GM21528 (cell line): ENCODE measurements around the gene PROSER2.

ENCODE experiments used
- ATAC-seq: cut with Tn5 transposase; IDR thresholded peaks from one replicate; pipeline ENCODE4 v1.9.1; 2021; ENCODE audit warnings: mild to moderate bottlenecking, moderate library complexity; ENCODE audit not compliant: unreplicated experiment, low FRiP score

The PROSER2 gene, protein sequence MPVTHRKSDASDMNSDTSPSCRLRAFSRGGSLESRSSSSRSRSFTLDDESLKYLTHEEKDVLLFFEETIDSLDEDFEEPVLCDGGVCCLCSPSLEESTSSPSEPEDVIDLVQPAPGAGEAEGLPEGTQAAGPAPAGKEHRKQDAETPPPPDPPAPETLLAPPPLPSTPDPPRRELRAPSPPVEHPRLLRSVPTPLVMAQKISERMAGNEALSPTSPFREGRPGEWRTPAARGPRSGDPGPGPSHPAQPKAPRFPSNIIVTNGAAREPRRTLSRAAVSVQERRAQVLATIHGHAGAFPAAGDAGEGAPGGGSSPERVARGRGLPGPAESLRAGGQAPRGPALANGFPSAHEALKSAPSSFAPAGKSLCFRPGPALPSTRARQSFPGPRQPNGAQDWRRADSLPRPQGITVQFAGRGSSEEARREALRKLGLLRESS

DNA sequence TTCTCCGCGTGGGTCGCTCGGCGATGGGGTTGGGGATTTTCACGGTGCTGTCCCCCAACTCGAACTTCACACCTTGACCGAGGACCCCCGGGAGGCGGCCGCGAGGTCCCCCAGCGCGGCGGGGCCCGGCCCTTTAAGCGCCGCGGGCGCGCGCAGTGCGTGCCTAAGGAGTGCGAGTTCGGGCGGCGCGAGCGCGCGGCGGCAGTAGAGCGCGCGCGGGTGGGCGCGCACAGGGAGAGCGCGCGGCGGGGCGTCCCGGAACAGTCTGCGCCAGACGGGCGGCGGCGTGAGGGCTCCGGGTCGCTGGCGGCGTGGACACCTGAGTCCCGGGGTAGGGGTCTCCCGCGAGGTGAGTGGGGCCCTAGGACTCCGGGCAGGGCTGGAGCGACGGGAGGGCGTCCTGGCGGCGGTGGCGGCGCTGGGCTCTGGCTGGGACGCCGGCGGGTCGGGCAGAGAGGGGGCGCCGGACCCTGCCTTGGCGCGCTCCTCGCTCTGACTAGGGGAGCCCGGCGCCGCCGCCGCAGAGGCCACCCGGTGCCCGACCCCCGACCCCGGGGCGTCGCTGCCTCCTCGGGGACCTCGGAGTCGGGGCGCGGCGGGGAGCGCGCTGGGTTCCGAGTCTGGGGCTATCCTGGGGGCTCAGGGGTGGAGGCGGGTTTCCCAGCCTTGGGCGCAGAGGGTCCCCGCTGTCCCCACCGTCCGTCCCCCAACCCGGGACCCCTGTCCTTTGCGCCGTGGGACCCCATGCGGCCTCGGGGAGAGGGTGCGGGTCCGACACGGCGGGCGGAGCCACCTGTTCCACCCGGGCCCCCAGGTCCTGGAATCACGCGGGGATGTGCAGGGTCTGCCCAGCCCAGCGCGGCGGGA, at the start of gene PROSER2:
TSS of gene PROSER2 (plus strand) at position 235 of the 867 bp plus-strand sequence. CDS start 28,722 bp downstream, outside the sequence.
- ATAC-seq: peak; percentile 47

DNA sequence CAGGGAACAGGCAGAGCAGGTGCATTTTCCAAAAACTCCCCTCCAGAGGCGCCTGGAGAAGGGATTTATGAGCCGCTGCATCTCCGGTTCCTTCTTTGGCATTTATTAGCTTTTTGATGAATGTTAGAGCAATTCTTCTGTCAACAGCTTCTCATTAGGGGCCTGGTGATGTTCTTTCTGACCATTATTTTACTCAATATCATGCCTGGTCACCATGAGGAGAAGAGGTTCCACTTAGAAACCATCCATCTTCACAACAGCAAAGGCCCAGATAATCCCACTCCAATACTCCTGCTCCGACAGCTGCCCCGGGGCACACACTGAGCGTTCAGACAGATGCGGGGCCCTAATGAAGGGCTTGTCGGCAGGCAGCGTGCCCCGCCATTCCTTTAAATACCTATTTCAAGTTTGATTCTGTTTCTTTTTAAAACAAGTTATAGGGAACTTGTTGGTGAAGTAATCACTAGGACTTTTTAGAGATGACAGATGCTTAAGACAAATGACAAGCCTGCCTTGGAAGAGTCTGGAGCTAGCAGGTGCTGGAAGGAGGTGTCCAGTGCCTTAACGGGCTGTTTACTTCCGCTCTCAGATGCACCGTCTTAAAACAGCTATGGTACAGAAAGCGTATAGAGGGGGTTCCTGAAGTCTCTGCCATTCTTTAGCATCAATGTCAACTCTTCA, 49.3 kb upstream of the PROSER2 start:
- no peak for ATAC-seq

DNA sequence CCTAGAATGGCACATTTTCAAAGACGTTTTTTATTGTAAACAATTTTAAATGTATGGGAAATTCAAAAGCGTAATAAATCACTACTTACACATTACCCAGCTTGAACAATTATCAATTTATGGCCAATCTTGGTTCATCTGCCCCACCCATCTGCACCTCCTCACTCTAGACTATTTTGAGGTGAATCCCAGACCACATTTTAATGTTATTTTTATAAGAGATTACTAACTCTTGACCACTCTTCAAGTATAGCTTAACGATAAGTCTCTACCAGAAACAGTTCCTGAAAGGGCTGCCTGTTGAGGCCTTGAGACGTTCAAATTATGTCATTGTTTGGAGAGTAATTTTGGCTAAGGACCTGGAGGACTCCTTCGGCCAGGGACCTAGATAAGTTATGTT, 47.7 kb upstream of the PROSER2 start:
- no peak for ATAC-seq

DNA sequence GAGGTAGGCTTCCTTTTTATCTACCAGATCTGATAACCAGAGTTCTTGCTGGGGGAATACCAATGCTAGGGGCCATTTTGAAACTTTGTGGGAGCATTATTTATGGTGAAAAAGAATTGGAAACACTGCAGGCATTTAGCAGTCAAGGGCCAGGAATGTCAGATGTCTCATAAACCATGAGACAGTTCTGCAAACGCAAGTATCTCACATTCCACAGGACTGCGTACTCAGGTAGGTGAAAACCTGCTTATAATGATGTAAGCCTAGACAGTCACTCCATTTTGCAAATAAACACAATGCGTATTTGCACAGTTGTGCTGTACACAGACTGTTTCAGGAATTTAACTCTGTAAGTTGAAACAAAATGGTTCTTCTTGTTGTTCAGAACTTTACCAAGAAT, 47.1 kb upstream of the PROSER2 start:
- no peak for ATAC-seq

DNA sequence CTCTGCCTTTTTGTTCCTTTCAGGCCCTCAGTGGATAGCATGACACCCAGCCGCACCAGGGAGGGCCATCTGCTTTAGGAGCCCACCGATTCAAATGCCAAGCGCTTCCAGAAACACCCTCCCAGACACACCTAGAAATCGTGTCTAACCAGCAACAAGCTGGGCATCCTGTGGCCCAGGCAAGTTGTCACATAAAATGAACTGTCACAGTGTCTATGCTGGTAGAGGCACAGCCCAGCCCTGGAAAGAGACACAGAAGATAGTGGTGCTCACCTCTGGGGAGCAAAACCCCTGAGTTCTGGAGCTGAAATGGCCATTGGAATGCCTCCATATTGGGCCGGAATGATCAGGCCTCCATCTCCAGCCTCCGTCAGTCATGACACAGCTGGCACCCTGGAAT, 42.0 kb upstream of the PROSER2 start:
- ATAC-seq: no peak

DNA sequence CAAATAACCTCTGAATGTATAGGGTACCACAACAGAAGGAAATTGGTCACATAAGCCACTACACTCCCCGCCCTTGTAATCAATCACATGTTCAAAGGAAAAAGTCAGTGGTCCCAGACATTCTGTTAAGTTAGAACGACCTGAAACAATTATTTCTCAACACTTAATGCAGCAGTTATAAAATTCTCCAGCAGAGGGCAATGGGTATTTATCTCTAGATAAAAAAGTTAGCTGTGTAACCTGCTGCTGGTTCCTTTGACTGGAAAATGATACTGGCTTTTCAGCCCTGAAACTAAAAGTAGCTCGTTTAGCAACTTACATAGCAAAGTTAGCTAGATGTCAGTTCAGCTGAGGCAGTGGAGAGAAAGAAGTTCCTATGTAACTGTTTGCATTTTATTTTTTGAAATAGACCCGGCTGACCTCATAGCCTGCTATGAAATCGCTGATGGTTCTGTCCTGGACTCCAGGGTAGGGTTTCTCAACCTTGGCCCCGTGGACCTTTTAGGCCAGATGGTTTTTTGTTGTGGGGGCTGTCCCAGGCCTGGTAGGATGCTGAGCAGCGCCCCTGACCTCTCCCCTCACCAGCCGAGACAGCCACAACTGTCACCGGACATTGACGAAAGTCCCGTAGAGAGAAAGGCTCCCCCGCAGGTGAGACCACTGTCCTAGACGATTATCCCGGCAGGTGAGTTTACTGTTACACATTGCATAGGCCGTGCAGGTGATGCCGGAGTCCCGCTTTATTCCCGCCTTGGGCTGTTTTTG, 40.2 kb upstream of the PROSER2 start:
- ATAC-seq: no peak

DNA sequence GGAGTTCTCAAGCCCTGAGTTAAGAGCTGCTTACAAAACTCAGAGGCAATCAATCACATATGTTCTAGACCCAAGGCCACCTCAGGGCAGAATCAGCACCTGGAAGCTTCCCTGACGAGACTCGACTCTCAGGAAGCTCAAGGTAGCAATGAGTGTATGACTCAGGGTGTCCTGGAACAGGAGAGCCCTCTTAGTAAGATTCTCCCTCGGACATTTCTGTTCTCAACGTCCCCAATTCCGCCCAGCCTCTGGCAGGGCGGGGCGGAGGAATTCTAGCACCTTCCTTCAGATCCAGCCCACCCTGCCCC, 39.6 kb upstream of the PROSER2 start:
- no peak for ATAC-seq

DNA sequence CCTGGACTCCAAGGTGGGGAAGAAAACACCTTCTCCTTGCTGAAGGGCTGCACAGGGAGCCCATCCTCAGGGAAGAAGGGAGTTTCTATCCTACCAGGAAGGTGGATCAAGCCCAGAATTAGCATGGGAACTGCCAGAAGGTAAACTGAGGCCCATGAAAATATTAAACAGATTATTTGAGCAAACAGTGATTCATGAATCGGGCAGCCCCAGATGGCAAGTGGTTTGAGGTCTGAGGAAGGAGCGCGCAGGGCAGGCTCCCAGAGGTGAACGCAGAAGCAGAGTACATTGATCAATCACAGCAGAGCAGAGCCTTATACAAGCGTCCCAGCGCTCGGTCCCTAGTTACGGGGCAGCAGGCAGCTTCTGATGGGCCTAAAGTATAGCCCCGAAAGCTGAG, 35.8 kb upstream of the PROSER2 start:
- ATAC-seq: no peak

DNA sequence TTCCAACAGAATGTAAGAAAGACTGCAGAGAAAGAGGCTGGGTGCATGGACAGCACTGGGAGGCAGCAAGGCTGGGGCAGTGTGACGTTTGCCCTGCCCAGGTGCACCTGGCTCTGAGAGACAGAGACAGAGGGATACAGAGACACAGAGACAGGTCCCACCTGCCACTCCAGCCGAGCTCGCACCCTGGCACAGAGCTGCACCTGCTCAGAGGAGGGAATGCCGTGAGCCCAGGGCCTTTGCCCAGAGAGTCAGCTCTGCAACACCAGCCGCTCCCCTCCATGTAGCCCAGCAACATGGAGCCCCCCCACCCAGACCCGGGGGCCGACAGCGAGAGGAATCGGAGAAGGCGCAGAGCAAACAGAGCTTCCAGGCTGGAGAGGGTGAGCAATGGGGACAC, 35.3 kb upstream of the PROSER2 start:
- ATAC-seq: no peak

DNA sequence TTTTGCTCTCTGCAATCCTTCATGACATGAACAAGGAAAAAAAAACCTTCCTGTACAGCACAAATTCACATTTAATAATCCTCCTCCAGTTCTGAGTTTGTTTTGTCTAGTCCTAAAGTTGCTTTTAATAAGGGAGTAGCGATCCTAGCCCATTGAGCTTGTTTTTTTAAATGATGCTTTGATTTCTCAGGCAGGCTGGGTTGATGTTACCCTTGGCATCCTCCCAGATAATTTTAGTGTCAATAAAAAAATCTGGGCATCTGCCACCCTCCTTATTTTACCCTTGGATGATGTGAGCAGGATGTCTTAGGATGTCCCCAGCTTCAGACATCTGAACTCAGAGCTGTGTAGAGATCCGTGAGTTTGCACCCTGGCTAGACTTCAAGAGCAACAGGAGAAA, 33.9 kb upstream of the PROSER2 start:
- ATAC-seq: no peak

DNA sequence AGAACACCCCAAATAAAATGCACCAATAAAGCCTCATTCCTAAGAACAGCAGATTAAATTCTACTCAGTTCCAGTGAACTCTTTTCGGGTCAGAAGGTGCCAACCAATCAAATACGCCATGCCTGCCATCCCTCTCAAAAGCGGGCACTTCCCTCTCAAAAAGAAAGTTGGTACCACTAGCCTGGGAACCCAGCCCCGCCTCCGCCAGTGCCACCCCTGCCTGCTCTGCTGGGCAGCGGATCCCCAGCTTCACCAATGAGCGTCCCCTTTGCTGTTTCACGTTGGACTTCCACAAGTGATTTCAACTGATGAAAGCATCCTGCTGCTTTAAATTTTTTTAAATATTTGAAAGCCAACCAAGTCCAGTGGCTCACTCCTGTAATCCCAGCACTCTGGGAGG, 33.2 kb upstream of the PROSER2 start:
- ATAC-seq: no peak

DNA sequence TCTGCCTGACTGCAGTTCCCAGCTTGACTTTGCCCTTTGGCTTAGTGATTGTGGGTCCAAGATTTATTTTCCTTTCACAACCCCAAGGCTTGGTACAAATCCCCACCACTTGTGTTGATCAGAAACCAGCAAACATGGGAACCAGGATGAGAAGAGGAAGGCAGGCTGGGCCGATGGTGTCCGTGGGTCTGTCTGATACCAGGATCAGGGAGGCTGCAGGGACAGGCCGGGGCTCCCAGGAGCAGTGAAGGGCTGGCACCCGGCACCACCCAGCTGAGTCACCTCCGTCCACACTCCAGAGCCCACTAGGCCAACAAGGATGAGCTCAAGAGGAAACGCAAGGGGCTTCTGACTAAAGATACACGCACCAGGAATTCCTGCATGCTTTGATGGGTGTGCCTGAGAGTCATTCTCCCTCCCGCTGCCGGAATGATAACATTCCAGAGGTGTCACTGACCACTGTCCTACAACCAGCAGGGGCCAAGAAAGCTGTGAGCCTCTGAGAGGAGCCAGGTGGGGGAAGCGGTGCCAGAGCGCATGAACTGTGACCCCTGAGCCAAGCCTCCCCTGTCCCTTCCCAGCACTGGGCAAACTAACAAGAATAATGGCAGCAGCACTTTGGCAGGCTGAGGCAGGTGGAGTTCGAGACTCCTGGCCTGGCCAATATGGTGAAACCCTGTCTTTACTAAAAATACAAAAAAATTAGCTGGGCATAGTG, 29.2 kb upstream of the PROSER2 start:
- no peak for ATAC-seq

DNA sequence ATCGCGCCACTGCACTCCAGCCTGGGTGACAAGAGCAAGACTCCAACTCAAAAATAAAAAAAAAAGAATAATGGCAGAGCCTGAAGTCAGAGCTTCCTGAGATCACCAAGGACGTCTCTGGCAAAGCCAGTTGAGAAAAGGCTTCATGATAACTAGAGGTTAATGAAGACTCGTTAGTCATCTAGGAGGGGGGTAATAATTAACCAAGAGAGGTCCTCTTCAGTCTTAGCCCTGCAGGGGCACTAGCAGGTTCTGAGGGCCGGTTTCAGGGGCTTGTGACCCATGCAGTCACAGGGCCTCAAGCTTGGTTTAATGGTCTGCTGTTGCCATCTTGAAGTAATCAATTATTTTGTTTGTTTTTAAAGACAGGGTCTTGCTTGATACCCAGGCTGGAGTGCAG, 28.6 kb upstream of the PROSER2 start:
- no peak for ATAC-seq

DNA sequence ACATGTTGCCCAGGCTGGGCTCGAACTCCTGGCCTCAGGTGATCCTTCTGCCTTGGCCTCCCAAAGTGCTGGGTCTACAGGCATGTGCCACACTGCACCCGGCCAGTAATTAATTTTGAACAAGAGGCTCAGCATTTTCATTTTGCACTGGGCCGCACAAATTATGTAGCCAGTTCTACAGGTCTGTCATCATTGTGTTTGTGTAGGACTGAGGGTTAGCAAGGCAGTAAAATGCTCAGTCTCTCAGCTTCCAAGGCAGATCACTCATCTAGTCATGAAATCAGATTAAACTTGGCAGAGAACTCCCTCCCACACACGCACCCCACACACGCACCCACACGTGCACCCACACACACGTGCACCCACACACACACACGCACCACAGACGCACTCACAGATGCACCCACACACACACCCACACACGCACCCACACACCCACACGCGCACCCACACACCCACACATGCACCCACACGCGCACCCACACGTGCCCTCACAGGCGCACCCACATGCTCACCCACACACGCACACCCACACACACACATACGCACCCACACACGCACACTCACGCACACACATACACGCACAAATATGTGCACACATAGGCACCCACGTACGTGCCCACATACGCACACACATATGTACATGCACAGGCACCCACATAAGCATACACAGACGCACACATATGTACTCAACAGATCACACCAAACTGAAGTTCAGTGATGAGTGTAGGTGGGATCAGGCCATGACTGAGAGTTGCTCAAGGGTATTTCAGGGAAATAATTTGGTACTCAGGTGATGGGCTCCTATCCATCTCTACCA, 27.8 kb upstream of the PROSER2 start:
- ATAC-seq: no peak

DNA sequence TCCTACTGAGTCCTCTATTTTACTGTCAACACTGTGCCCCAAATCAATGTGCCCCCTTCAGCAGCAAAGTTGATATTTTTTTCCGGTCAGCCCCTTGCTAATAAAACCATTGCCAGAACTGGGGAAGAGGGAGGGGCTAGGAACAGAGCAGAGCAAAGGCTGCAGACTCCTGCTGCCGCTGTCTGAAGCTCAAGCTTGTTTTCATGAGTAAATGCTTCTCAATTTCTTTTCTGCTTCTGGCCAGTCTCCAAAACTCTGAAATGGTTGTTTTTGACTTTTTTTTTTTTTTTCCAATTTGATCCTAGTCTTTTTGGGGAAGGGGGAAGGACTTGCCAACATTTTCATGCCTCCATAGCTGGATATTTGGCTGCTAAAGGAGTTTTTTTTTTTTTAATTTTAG, 26.7 kb upstream of the PROSER2 start:
- no peak for ATAC-seq

DNA sequence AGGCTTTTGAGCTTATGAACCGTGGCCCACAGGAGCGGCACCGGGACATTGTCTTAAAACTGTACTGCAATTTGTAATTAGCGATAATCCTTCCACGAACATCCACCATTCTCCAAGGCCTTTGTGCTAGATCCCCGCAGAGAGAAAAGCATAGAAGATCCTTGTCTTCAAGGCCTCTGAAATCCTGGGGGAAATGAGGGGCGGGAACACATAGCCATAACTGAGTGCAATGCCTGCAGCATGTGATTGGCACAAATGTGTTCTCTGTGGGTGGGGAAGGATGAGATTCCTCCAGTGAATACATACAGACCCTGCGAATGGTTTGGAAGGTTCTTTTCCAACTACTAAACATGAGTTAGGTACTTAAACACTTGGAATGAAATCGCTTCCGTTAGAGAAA, 25.9 kb upstream of the PROSER2 start:
- no peak for ATAC-seq

DNA sequence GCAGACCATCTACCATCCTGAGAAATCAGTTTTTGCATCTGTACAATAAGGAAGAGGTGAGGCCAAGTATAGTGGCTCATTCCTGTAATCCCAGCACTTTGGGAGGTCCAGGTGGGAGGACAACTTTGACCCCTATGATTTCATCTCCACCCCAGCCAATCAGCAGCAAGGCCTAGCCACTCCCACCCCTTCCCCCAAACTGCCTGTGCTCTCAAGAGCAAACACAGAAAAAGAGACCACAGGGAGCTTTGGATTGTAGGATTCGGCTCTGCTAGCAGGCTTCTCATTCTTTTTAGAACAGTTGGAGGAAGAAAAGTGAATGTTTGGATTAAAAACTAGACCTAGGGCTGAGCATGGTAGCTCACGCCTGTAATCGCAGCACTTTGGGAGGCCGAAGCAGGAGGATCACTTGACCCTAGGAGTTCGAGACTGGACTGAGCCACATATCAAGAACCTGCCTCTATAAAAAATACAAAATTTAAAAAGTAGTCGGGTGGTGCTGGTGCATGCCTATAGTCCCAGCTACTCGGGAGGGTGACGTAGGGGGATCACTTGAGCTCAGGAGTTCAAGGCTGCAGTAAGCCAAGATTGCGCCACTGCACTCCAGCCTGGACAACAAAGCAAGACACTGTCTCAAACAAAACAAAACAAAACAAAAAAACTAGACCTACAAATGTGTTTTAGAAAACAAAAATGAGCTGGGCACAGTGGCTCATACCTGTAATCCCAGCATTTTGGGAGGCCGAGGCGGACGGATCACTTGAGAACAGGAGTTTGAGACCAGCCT, 25.1 kb upstream of the PROSER2 start:
- ATAC-seq: no peak
